ENCODE measurements around the gene SLC22A1. TPM values are rescaled to one million over a fixed set of nuclear protein-coding genes. Genes with fewer than 3 reads are reported as not detected.

The SLC22A1 gene
- total RNA-seq (2021; ENCODE audit: unreplicated experiment), result 0.86 TPM
- 0.05 TPM in 1 of 2 replicates, not detected in the other for polyA plus RNA-seq (2012)
- Bru-seq, nascent RNA, result percentile 31 among the genes with signal in this experiment
- BruChase-seq, experiment 1, labeled RNA remaining after a 6-hour chase, result percentile 43 among the genes with signal in this experiment
- BruChase-seq, experiment 2, labeled RNA remaining after a 2-hour chase, result percentile 39 among the genes with signal in this experiment
- long read RNA-seq, partial matches to known transcripts, result 0 of 1 reads
- long read RNA-seq, other reads (novel, unspliced or antisense), result 1 of 1 reads

DNA sequence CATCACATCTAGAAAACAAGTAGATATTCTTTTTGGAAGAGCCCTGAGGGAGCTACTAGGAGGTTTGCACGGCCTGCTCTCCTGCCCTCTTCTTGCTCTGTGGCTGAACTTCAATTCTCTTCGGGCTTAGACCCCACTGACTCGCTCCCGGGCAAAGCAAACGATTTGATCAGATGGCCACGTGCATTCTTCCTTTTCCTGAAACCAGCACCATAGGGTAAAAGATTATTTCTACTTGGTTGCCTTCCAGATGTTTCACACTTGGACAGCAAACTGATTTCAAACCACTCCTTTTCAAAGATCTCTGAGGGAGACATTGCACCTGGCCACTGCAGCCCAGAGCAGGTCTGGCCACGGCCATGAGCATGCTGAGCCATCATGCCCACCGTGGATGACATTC is at the start of gene SLC22A1:
Gene SLC22A1 (plus strand): TSS at position 258 of the 400 bp plus-strand sequence. CDS start 121 bp downstream, at position 379.
- H3K36me3 ChIP-seq (ENCODE audit: control insufficient read depth in 1 of 2, insufficient read depth in 2 of 2, low read length in 2 of 2), result no peaks in the 10 kb centered on the region
- TF ChIP-seq SRF (IDR thresholded peaks at IDR 0.05; ENCODE audit: low read depth) (no peak), SP1 (IDR thresholded peaks at IDR 0.05; ENCODE audit: low read depth) (no peak)
- H4K20me1 ChIP-seq (ENCODE audit: insufficient read depth), result no peaks in the 10 kb centered on the region
- no TSS peak for BruUV-seq (replicated peaks)
- intact Hi-C loops (cut with micrococcal nuclease), result no loop called here
- H3K4me1 ChIP-seq (ENCODE audit: control insufficient read depth in 1 of 2, insufficient read depth in 2 of 2, low read length in 2 of 2), result no peaks in the 10 kb centered on the region
- ChIA-PET CTCF (no interaction called here), RAD21 (ENCODE audit: low non-redundant PET in 1 of 2, low total read pairs in 2 of 2, uncharacterized antibody in 2 of 2, unreplicated experiment in 2 of 2) (no interaction called here), POLR2A (no interaction called here)
- no peak within 1 kb of the TSS for H2AFZ ChIP-seq (ENCODE audit: low read depth, low read length, poor library complexity, severe bottlenecking)
- peaks cover 6% of the 10 kb centered on the region in 2 experiments; a peak in 1 of 4 replicates for H3K9me3 ChIP-seq (ENCODE audit: control insufficient read depth in 1 of 2, insufficient read depth in 1 of 2, low read depth in 1 of 2, low read length in 2 of 2)
- no peak for ATAC-seq
- no peak within 1 kb of the TSS for H3K9ac ChIP-seq (ENCODE audit: low read length)
- H3K9me2 ChIP-seq (ENCODE audit: insufficient read depth), result no peaks in the 10 kb centered on the region
- no peaks in the 10 kb centered on the region for H3K79me2 ChIP-seq (ENCODE audit: insufficient read depth, low read length)
- H3K27ac ChIP-seq (ENCODE audit: low read depth, low read length), result no peak within 1 kb of the TSS
- no peak for DNase-seq (ENCODE audit: low read depth, low spot score)
- H3K4me3 ChIP-seq (replicated peaks in 1 of 2; ENCODE audit: low read depth in 1 of 2, low read length in 2 of 2), result no peak within 1 kb of the TSS
- no peak within 1 kb of the TSS for H3K4me2 ChIP-seq (ENCODE audit: low read length)
- no peaks in the 10 kb centered on the region for H3K27me3 ChIP-seq (ENCODE audit: insufficient read depth, low read length)

DNA sequence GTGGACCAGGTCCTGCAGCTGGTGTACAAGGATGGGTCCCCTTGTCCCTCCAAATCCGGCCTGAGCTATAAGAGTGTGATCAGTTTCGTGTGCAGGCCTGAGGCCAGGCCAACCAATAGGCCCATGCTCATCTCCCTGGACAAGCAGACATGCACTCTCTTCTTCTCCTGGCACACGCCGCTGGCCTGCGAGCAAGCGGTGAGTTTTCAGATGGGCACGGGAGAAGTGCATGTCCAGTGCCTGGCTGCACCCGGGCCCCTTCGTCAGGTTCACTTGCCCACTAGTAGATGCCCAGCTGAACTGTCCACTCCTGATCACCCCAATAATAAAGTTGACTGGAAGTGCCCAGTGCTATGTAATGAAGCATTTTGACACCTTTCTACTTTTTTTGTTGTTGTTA is 48.3 kb upstream of the SLC22A1 start:
- ATAC-seq (no peak), DNase-seq (ENCODE audit: low read depth, low spot score) (no peak)
- no peak overlapping the region for H3K4me3 ChIP-seq (replicated peaks in 1 of 2; ENCODE audit: low read depth in 1 of 2, low read length in 2 of 2)
- no peaks in the 10 kb centered on the region for H3K79me2 ChIP-seq (ENCODE audit: insufficient read depth, low read length)
- BruUV-seq (replicated peaks), result no TSS peak
- ChIA-PET POLR2A (no interaction called here), CTCF (no interaction called here), RAD21 (ENCODE audit: low non-redundant PET in 1 of 2, low total read pairs in 2 of 2, uncharacterized antibody in 2 of 2, unreplicated experiment in 2 of 2) (no interaction called here)
- no peaks in the 10 kb centered on the region for H3K27me3 ChIP-seq (ENCODE audit: insufficient read depth, low read length)
- no peak overlapping the region for H3K27ac ChIP-seq (ENCODE audit: low read depth, low read length)
- H3K4me1 ChIP-seq (ENCODE audit: control insufficient read depth in 1 of 2, insufficient read depth in 2 of 2, low read length in 2 of 2), result no peaks in the 10 kb centered on the region
- intact Hi-C loops (cut with micrococcal nuclease), result no loop called here
- H3K9me3 ChIP-seq (ENCODE audit: control insufficient read depth in 1 of 2, insufficient read depth in 1 of 2, low read depth in 1 of 2, low read length in 2 of 2), result no peaks in the 10 kb centered on the region
- no peaks in the 10 kb centered on the region for H3K9me2 ChIP-seq (ENCODE audit: insufficient read depth)
- H3K9ac ChIP-seq (ENCODE audit: low read length), result no peak overlapping the region
- no peak overlapping the region for H3K4me2 ChIP-seq (ENCODE audit: low read length)
- H4K20me1 ChIP-seq (ENCODE audit: insufficient read depth), result no peaks in the 10 kb centered on the region
- H3K36me3 ChIP-seq (ENCODE audit: control insufficient read depth in 1 of 2, insufficient read depth in 2 of 2, low read length in 2 of 2), result peaks cover 6 to 9% of the 10 kb centered on the region in 2 experiments; a peak in 2 of 4 replicates
- no peak overlapping the region for H2AFZ ChIP-seq (ENCODE audit: low read depth, low read length, poor library complexity, severe bottlenecking)
- TF ChIP-seq RAD21 (IDR thresholded peaks at IDR 0.05; ENCODE audit: low read depth), result no peak
- TF ChIP-seq EGR1 (IDR thresholded peaks at IDR 0.05; ENCODE audit: low read depth), result no peak
- no peak for TF ChIP-seq POLR2A (IDR thresholded peaks at IDR 0.05; ENCODE audit: borderline replicate concordance, extremely low read depth, insufficient read depth, insufficient read length)
- TF ChIP-seq EZH2 (IDR thresholded peaks at IDR 0.05), result no peak
